IPS DF 6.9 (cell line): ENCODE results near the gene TAF3.

Experiments used
- DNase-seq: peaks from one replicate; pipeline ENCODE4 v3.0.0-alpha.2; 2013; ENCODE audit warnings: low read depth, low spot score
- H3K27ac ChIP-seq: one replicate; pipeline ENCODE4 v1.5.1; 2013; ENCODE audit warnings: low read length, control low read depth
- H3K27me3 ChIP-seq: 2 replicates; pipeline ENCODE4 v1.6.1; 2013; ENCODE audit warnings: mild to moderate bottlenecking, low read length; ENCODE audit not compliant: control insufficient read depth, insufficient read depth
- H3K36me3 ChIP-seq: 2 replicates; pipeline ENCODE4 v1.6.1; 2013; ENCODE audit warnings: low read length; ENCODE audit not compliant: control insufficient read depth, insufficient read depth
- H3K4me1 ChIP-seq: 2 replicates; pipeline ENCODE4 v1.6.1; 2013; ENCODE audit warnings: low read length; ENCODE audit not compliant: control insufficient read depth, insufficient read depth
- H3K4me3 ChIP-seq: 2 replicates; pipeline ENCODE4 v1.5.1; 2013; ENCODE audit warnings: mild to moderate bottlenecking, low read length
- H3K9me3 ChIP-seq: 2 replicates; pipeline ENCODE4 v1.6.1; 2013; ENCODE audit warnings: low read length, inconsistent platforms; ENCODE audit not compliant: control insufficient read depth, insufficient read depth
- WGBS: extraction: QIAGEN DNeasy Blood & Tissue Kit; methylation state at CpG from one replicate; pipeline ENCODE4 v1.1.7; 2013; ENCODE audit warnings: mixed read lengths, missing lambda C conversion rate; ENCODE audit not compliant: insufficient read length, insufficient coverage; 5-methylcytosine and 5-hydroxymethylcytosine counted together

TAF3 gene

GRCh38 chr10:8044331-8044907 is 226.1 kb downstream of the TAF3 start:
- Histone ChIP-seq H3K27ac (no peak overlapping the region), H3K27me3 (peaks cover 95% of the 10 kb centered on the region), H3K36me3 (no peaks in the 10 kb centered on the region), H3K9me3 (no peaks in the 10 kb centered on the region), H3K4me1 (peaks cover 21% of the 10 kb centered on the region), H3K4me3 (no peak overlapping the region)
- no peak for DNase-seq
- no CpG with 5 or more reads among the region's 12 CpGs for WGBS

GRCh38 chr10:8044908-8045725 is 226.8 kb downstream of the TAF3 start:
- Histone ChIP-seq H3K4me1 (peaks cover 21% of the 10 kb centered on the region), H3K27me3 (peaks cover 94% of the 10 kb centered on the region)

GRCh38 chr10:8045726-8046494 is 227.6 kb downstream of the TAF3 start:
- peaks cover 90% of the 10 kb centered on the region for H3K27me3 ChIP-seq
- WGBS, result no CpG with 5 or more reads among the region's 17 CpGs
- H3K36me3 ChIP-seq, result no peaks in the 10 kb centered on the region
- no peak for DNase-seq
- H3K9me3 ChIP-seq, result no peaks in the 10 kb centered on the region
- no peak overlapping the region; the same call in 1 of the 2 replicates for H3K4me3 ChIP-seq
- H3K27ac ChIP-seq, result no peak overlapping the region
- peaks cover 21% of the 10 kb centered on the region for H3K4me1 ChIP-seq

More at GRCh38 chr10:8044908-8045725, 226.8 kb downstream of the TAF3 start:
- H3K4me3 ChIP-seq, result peak overlapping the region; percentile 26; the same call in 1 of the 2 replicates
- H3K36me3 ChIP-seq, result no peaks in the 10 kb centered on the region
- H3K9me3 ChIP-seq, result no peaks in the 10 kb centered on the region
- no peak for DNase-seq
- no peak overlapping the region for H3K27ac ChIP-seq
- no CpG with 5 or more reads among the region's 32 CpGs for WGBS

GRCh38 chr10:8047452-8048280 is 229.4 kb downstream of the TAF3 start:
- WGBS, result no CpG with 5 or more reads among the region's 30 CpGs
- no peaks in the 10 kb centered on the region for H3K9me3 ChIP-seq
- H3K27me3 ChIP-seq, result peaks cover 88% of the 10 kb centered on the region

GRCh38 chr10:8048281-8049008 is 230.1 kb downstream of the TAF3 start:
- Histone ChIP-seq H3K4me3 (no peak overlapping the region), H3K27ac (no peak overlapping the region), H3K9me3 (no peaks in the 10 kb centered on the region), H3K4me1 (peaks cover 21% of the 10 kb centered on the region), H3K27me3 (peaks cover 86% of the 10 kb centered on the region), H3K36me3 (no peaks in the 10 kb centered on the region)
- WGBS, result no CpG with 5 or more reads among the region's 29 CpGs
- no peak for DNase-seq

More at GRCh38 chr10:8047452-8048280, 229.4 kb downstream of the TAF3 start:
- H3K4me1 ChIP-seq, result peaks cover 21% of the 10 kb centered on the region
- H3K4me3 ChIP-seq, result no peak overlapping the region
- DNase-seq, result no peak
- H3K27ac ChIP-seq, result no peak overlapping the region
- no peaks in the 10 kb centered on the region for H3K36me3 ChIP-seq

- Histone ChIP-seq H3K4me3 (peak overlapping the region; percentile 9; the same call in 1 of the 2 replicates), H3K4me1 (peaks cover 18% of the 10 kb centered on the region), H3K27ac (no peak overlapping the region), H3K36me3 (no peaks in the 10 kb centered on the region), H3K9me3 (no peaks in the 10 kb centered on the region), H3K27me3 (peaks cover 83% of the 10 kb centered on the region)
- WGBS, result no CpG with 5 or more reads among the region's 51 CpGs
- DNase-seq, result no peak
These were observed 230.9 kb downstream of the TAF3 start for GRCh38 chr10:8049045-8049864.

- no CpG with 5 or more reads among the region's 68 CpGs for WGBS
- Histone ChIP-seq H3K27me3 (peaks cover 79% of the 10 kb centered on the region), H3K27ac (no peak overlapping the region), H3K4me3 (peak overlapping the region; percentile 10; the same call in 1 of the 2 replicates), H3K36me3 (no peaks in the 10 kb centered on the region), H3K4me1 (peaks cover 12% of the 10 kb centered on the region), H3K9me3 (no peaks in the 10 kb centered on the region)
- no peak for DNase-seq
These were observed 231.7 kb downstream of the TAF3 start for GRCh38 chr10:8049865-8050555.

- Histone ChIP-seq H3K4me1 (peaks cover 13% of the 10 kb centered on the region), H3K4me3 (peak overlapping the region; percentile 10; the same call in 1 of the 2 replicates), H3K27me3 (peaks cover 78% of the 10 kb centered on the region), H3K9me3 (no peaks in the 10 kb centered on the region), H3K27ac (no peak overlapping the region), H3K36me3 (no peaks in the 10 kb centered on the region)
- no peak for DNase-seq
- no CpG with 5 or more reads among the region's 60 CpGs for WGBS
These were observed 232.3 kb downstream of the TAF3 start for GRCh38 chr10:8050556-8051108.
